ENCODE results near the gene UPF3A.
"Not testable (repeated sequence)": the region's sequence is repeated elsewhere in the genome, so short reads cannot be mapped to it uniquely, and the experiment has no call there.

UPF3A gene

DNA sequence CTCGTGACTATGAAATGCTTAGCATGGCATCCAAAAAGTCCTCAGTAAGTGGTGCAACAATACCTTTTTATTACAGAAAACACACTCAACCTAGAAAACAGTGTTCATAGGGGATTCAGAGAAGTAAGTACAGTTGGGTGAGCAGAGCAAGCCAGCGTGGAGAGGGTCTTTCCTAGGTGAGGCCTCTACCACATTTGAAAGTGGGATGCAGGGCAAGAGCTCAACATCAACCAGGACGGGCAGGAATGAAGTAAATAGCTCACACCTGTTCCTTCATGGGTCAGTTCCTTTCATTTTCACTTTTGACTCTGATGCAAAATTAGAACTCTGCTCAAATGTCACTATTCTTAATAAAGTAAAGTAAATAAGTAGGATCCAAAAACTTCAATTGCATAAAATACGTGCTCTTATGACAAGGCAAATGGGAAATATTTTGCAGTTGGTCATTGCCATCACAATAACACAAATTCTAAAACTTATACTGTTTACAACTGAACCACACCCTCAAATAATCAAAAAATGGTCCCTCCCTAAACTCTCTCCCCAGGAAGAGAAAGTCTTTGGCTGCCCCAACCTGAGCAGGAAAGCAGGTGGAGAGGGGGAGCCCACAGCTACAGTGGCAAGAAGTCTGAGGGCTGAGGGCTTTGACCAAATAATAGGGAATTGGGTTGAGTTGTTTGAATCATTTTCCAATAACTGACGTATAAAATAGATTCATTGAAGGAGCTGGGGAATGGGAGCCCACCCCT lies 53.1 kb downstream of the UPF3A start:
- DNase-seq (ENCODE audit: low read depth), result no peak

GRCh38 chr13:114336457-114336856 lies 55.1 kb downstream of the UPF3A start:
- not testable (repeated sequence) for DNase-seq (ENCODE audit: low read depth)

- DNase-seq (ENCODE audit: low read depth), result no peak
Measured at GRCh38 chr13:114338959-114339358, 57.6 kb downstream of the UPF3A start.

GRCh38 chr13:114339857-114340534 lies 58.6 kb downstream of the UPF3A start:
- no peak for DNase-seq (ENCODE audit: low read depth)

- no peak for DNase-seq (ENCODE audit: low read depth)
Measured at GRCh38 chr13:114341003-114341777, 59.8 kb downstream of the UPF3A start.

- not testable (repeated sequence) for DNase-seq (ENCODE audit: low read depth)
Measured at GRCh38 chr13:114347256-114347655, 65.9 kb downstream of the UPF3A start.

DNA sequence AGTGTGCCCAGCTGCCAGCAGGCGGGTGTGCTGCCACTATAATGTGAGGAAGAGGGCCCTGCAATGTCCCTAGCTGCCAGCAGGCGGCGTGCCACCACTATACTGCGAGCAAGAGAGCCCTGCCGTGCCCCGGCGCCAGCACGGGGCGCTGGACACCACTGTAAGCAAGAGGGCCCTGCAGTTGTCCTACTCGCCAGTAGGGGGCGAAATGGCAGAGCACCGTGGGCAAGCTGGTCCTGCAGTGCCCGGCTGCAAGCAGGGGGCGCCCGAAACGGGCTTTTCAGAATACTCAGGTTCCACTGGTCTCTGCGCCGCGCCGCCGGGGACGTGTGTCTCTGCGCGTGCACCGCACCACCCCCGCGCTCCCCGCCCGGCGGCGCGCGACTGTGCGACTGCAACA lies 71.4 kb downstream of the UPF3A start:
- DNase-seq (ENCODE audit: low read depth), result not testable (repeated sequence)

- DNase-seq (ENCODE audit: low read depth), result not testable (repeated sequence)
Measured at GRCh38 chr13:114353382-114353781, 72.0 kb downstream of the UPF3A start.
